ENCODE measurements around the gene G2E3.
"Not testable (repeated sequence)": the region's sequence is repeated elsewhere in the genome, so short reads cannot be mapped to it uniquely, and the experiment has no call there.

Gene G2E3, protein sequence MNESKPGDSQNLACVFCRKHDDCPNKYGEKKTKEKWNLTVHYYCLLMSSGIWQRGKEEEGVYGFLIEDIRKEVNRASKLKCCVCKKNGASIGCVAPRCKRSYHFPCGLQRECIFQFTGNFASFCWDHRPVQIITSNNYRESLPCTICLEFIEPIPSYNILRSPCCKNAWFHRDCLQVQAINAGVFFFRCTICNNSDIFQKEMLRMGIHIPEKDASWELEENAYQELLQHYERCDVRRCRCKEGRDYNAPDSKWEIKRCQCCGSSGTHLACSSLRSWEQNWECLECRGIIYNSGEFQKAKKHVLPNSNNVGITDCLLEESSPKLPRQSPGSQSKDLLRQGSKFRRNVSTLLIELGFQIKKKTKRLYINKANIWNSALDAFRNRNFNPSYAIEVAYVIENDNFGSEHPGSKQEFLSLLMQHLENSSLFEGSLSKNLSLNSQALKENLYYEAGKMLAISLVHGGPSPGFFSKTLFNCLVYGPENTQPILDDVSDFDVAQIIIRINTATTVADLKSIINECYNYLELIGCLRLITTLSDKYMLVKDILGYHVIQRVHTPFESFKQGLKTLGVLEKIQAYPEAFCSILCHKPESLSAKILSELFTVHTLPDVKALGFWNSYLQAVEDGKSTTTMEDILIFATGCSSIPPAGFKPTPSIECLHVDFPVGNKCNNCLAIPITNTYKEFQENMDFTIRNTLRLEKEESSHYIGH

DNA sequence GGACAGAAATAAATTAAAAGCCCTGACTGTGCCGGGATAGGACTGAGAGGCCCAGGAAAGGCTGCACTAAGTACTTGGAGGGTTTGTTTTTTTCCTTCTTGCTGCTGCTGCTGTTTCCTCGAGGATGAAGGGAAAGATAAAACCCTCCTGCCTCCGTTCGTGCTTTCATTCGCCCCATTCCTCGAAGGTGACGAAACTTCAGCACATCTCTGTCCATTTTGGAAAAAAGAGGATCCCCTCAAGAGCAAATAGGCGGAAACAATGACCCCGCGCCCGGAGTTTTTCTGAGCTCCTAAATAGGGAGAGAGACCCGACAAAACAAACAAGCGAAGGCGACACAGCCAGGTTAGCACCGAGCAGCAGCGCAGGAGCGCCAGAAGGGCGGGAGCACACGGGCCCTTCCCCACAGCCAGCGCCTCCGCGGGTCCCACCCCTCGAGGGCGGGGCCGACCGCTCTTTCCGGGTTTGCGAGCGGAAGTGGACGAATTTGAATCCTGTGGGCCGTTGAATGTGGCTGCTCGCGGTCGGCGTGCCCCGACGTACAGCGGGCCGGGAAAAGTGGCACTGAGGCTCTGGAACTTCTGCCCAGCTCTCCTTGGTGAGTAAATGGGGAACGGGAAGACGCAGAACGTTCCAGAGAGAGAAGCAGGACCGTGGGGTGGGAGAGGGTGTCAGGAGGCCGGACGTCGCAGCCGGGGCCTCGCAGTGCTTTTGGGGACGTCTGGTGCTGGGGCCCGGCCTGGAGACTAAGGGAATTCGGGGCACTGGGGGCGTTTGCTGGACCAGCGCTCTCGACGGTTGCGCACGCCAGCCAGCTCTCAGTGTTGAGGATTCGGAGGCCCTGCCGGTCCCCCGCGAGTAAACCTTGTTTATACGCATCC is at the start of gene G2E3:
Gene G2E3 (plus strand): TSS at position 484 of the 881 bp plus-strand sequence. CDS start 21,922 bp downstream, outside the sequence.
- peak; percentile 72 for DNase-seq

DNA sequence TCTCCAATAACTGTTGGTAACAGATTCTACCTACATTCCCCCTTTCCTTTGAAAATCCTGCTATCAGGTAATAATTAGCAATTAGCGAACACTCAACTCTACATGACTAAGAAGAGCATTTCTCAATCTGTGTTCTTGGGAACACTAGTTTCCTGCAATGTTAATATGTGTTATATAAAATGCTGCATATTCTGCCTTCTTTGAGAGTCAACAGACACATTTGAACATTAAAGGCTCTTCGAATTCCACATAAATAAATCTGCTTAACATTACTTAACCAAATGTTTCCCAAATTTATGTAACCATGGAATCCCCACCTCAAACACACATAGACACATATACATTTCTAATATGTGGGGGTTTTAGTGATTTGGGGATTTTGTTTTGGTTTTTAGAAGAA is 41.2 kb upstream of the G2E3 start:
- no peak for DNase-seq

DNA sequence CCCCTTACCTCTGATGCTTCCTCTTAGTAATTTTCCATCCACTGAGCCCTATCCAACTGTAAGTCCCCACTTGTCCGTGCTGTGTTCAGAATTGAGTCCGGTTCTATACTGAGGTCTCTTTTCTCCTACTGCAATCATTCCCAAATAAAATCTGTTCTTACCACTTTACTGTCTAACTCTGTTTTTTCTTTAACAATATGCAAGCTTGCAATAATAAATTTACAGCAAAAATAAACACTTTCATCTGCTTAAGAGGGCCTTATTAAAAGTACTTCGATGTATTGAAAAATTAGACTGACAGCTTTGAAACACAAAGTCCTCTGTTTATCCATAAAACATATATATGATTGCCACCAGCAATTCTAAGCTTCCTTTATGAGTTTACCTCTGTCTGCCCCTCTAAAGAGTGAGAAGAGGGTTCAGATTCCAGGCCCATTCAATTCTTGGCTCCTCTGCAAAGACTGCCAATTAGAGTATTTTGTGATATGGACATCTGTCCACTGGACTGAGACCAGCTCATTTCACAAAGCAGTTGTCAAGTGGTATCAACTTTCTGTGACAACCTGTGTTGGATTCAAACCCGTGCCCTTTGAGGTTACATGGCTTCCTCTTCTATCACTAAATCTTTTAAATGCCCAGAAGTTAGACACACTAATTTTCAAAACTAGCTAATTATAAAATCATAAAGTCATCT is 39.9 kb upstream of the G2E3 start:
- DNase-seq = no peak

DNA sequence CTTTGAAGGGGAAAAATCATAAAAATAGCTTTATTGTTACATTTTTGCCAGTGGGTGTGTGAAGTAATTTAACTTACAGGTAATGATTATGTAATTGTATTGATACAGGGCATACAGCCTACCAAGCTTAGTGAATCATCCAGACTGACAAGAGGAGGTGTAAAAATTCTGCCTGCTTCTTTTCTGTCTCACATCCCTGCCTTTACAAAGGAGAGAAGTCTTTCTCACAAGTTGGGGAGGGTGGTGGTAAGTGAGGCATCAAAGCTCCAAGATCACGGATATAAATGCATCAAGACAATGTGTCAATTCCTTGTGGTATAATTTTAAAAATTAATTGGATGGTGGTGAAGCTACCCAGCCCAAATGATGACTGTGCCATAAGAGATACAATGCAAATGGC is 39.0 kb upstream of the G2E3 start:
- DNase-seq = no peak

DNA sequence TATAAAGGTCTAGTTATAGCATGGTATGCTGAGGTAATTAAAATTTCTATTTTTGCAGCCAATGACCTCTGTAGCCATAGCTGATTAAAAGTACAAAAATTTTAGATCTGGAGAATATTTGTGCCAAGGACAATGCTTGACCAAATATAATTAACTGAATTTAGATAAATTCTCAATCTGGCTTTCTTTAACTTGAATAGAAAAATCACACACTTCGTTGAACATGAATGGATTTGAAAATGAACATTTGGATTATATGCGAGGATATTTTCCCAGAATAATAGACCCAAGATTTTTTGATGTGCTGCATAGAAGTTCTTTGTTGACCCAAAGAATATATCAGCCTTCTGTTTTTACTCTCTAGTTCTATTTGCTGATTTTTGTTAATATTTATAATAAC is 38.4 kb upstream of the G2E3 start:
- DNase-seq = no peak

DNA sequence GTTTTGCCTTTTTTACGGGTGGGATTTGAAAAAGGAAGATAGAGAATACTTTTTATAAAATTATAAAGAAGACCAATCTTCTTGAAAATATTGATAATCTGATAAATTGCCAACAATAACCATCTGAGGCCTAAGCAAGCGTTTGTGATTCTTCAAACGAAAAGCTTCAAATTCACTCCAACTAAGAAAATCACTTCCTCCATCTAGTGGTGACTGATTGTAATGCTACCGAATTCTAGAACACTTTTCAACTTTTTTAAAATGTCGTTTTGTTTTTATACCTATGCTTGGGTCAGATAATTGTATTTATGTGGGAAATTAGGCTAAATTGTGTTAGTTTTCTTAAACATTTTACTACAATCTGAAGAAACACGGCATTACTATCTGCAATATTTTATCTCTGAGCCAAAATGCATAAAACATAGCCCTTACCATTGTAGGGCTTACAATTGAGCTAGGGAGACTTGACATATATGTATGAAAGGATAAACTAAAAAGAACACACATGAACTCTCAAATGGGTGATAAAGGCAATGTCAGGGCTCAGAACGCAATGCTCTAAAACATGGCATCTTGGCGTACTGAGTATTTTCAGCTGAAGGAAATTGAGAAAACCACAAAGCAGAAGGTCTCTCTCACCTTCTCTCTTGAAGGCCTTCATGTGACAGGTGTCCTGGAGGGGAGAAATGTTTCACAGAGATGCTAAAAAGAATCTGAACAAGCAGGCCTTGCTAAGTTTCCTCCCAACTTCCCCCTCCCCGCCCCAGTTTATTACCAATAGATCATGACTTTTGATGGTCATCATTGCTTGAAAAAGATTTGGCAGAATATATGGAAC is 36.8 kb upstream of the G2E3 start:
- DNase-seq = no peak

DNA sequence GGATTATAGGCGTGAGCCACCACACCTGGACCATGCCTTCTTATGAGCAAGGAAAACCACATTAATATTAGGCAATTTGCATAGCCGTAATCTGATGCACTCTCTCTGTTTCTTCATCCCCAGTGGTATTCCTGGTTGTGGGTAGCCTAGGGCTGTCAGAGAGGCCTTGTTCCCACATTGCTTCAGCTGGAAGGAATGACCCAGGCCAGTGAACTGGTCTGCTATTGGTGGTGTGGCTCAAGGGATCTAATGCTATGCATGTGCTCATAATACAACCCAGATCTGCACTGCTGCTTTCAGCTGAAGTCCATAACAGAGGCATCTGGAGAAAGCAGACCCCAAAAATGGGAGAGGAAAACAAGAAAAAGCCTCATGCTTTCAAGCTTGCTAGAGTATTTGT is 33.1 kb upstream of the G2E3 start:
- DNase-seq = no peak

DNA sequence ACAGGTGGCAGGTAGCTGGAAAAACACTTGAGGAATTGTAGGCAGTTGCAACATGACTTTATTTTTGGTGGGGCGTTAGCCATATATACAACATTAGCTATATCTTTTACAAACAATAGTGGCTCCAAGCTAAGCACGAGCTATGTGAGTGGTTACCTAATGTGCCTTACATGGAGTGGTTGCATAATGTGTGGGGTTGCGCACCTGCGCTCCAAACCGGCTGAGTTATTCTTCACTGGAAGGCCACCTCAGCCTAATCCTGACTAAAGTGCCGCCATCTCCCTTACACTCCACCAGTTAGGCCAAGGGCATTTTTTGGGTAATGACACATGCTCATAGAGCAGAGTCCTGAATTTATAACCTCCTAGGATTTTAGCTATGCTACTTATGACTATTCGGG is 31.8 kb upstream of the G2E3 start:
- no peak for DNase-seq

DNA sequence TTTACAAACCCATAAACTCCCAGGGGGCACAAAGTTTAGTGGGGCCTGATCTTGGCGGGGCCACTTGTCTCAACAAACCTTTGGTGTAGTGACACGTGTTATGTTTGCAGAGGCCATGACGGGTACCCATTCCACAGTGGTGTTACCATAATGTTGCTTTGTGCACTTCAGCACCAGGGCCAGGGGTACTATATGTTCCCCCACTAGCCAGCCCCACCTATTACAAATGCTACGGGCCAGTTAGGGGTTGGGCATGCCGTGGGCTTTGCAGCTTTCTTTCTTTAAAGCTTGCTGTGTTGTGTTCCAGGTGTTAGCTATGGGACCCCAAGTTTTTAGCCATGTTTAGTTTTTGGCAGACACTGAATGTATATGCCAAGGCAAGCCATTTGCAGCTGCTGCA is 30.8 kb upstream of the G2E3 start:
- no peak for DNase-seq

DNA sequence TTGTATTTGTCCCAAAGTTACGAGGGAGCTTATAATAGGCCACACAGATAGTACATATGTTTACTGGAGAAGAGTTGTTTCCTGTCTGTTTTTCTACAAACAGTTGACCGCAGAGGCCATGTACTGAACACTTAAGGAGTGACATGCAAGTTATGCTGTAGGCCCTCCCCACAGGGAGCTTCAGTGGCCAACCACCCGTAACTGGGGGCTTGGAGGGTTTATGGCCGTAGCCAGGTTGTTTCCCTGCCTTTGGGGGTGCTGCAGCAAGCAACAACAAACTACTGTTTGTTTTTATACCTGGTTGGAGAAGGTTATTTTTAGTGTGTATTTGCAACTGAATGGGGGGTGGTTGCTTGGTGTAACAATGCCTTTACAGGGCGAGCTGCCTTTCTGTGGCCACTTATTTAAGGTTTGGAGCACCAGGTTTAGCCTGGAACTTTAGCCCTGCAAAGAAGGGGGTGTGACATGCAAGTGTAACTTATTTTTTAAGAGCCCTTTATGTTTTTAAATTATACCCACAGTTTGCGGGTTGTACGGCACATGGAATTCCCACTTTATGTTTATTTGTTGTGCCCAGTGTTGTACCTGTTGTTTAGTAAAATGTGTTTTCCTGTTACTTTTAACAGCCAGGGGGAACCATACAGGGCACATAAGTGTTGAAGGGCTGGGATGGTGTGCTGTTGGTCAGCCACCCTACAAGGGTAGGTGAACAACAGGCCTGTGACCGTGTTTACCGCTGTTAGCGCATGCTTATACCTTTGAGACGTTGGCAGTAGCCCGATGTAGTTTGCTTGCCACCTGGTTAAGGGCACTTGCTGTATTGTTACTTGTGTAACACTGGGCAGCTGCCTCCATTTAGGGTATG is 29.9 kb upstream of the G2E3 start:
- DNase-seq = no peak

DNA sequence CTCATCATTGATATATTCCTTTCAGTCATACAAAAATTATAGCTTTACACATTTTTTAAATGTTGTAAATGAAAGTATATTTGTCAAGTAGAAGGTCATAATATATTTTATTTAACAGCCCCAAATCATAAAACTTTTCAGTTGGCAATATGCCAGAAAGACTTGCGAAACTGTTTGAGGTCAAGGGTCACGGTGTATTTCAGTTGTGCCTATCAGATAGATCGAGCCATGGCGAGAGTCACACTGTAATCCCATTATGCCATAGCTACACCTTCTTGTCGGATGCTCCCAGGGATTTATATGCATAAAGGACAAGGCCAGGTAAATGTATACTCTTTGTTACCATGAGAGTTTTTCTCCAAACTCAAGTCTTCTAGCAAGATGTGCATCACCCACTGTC is 26.7 kb upstream of the G2E3 start:
- no peak for DNase-seq

DNA sequence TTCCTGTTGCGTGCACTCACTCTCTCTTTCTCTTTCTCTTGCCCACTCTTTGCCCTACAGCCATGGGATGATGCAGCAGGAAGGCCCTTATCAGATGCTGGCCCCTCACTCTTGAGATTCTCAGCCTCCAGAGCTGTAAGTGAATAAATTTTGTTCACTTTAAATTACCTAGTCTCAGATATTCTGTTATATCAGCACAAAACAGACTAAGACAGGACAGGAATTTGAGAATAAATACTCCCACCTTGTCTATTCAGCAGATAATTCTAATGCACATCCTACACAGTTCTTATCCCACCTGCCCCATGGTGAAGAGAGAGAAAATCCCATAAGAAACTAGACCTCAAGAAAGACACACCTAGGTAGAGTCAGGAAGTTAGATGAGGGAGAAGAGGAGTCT is 25.8 kb upstream of the G2E3 start:
- no peak for DNase-seq

DNA sequence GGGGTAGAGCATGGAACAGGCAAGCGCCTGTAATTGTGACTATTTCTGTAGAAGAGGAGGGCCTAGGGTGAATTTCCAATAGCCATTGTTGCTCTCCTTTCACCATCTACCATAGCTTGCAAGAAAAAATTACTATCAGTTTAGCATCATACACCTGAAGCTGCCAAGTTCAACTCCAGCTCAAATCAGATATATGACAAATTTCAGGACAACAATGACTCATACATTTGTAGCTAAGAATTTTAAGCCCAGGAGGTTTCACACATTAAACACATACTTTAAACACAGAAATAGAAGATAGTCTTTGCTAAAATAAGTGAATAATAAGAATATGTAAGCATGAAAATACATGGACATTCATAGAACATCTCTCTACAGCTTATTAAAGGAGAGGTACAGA is 17.6 kb upstream of the G2E3 start:
- DNase-seq = no peak

DNA sequence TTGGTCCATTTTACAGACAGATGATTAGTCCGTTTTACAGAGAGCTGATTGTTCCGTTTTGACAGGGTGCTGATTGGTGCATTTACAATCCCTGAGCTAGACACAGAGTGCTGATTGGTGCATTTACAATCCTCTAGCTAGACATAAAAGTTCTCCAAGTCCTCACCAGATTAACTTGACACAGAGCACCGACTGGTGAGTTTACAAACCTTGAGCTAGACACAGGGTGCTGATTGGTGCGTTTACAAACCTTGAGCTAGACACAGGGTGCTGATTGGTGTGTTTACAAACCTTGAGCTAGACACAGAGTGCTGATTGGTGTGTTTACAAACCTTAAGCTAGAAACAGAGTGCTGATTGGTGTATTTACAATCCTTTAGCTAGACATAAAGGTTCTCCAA is 12.2 kb upstream of the G2E3 start:
- DNase-seq = not testable (repeated sequence)

DNA sequence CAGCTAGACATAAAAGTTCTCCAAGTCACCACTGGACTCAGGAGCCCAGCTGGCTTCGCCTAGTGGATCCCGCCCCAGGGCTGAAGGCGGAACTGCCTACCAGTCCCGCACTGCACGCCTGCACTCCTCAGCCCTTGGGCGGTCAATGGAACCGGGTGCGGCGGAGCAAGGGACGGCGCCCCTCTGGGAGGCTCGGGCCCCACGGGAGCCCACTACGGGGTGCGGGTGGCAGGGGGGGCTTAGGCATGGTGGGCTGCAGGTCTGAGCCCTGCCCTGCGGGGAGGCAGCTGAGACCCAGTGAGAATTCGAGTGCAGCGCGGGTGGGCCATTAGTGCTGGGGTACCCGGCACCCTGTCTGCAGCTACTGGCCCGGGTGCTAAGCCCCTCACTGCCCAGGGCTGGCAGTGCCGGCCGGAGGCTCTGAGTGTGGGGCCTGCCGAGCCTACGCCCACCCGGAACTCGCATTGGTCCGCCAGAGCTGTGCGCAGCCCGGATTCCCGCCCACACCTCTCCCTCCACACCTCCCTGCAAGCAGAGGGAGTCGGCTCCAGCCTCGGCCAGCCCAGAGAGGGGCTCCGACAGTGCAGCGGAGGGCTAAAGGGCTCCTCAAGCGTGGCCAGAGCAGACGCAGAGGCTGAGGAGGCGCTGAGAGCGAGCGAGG is 11.4 kb upstream of the G2E3 start:
- no peak for DNase-seq

DNA sequence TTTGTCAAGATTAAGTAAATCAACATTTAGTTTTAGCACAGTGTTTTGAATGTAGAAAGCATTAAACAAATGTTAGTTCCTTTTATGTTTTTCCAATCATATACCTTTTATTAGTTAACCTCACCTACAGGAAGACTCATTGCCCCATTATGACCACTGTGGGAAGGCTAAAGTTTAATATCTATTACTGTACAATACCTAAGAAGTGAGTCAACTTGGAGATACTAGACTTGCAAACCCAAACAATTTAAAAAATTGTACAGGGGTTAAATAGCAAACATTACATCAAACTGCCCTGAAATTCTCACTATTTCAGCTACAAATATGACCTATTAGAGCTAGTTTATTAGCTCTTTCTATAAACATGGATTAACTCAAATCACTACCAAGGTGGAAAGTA is 8.6 kb upstream of the G2E3 start:
- DNase-seq = no peak

DNA sequence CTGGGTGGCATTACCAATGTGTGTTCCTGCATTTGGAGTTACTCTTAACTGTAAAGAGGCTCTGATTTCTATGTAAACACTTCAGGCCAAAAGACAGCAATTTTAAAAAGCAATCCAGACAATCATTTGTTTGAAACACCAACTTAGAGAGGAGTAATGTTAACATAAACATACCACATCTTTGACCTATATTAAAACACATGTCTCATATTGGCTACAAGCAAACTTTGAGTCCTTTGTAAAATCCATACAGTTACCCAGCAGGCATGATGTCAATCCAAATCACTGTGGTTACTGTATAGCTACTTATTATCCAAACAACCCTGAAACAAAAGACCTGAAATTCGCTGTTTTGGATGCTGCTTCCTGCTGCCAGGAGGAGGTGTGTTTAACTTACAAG is 7.5 kb upstream of the G2E3 start:
- no peak for DNase-seq

DNA sequence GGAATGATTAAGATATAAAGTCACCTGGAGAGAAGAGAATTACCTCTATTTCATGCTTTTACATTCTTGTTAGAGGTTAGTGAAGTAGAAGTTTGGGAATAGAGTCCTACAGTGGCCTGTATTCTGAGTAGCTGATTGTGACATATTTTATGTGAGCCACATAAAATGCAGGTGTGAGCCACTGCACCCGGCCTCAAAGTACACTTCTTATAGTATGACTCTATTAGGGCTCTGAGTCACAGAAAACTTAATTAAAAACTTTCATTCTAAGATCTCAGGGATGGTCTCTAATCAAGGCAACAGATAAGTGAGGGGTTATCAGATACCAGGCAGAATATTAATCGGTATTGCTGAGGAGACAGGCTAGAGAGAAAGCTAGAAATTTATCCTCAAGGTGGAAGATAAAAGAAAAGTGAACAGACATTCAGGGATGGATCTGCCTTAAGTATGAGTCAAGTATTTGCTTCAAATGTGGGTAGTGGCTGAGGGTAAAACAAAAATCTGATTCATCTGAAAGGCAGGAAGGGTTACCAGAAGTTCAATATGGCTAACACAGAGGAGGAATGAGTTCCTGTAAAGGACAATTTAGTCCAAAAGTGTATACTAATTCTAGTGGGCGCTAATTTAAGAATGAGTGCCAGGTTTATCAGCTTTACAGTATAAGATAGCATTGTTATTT is 5.5 kb upstream of the G2E3 start:
- DNase-seq = no peak

DNA sequence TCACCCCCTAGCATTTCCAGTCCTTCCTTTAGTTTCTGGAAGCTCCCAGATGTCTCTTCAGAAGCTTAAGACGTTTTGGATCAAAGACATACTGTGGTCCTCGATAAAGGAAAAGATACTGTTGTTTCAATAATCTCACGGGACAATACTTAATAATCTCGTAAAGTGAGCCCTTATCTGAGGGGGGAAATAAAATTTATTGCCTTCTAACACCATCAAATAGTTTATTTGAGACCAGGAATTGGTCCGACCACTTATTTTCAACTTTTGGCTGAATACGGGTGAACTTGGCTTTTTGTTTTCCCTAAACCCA is 640 bp upstream of the G2E3 start:
- no peak for DNase-seq

DNA sequence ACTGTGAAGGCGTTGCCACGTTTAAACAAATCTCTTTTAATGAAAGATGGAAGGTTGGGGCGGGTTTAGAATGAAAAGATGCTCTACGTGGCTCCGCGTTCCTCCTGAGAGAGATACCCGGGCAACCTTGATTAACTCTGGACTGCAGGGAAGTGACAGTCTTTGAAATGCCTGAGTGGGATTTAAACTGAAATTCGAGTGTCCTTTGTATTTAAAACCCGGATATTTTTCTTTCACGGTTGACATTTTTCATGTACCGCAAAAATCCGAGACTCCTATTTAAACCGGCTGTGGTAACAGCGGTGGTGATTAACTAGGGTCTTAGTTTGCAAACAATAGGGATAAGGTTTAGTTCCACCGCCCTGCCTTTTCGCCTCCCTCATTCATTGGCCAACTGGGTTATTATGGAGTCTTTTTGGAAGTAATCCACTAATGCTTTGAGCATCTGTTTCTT is 707 bp downstream of the G2E3 start:
- DNase-seq = no peak
